Measurements from ENCODE around the gene PHF24. TPM values are rescaled to one million over a fixed set of nuclear protein-coding genes. Genes with fewer than 3 reads are reported as not detected.

The PHF24 gene
- total RNA-seq, 1 donor from 2014 or later = not detected

- no peak for TF ChIP-seq CTCF (IDR thresholded peaks at IDR 0.05)
- H3K4me1 ChIP-seq = peaks cover 3 to 5% of the 10 kb centered on the region in 2 donors
- no peaks in the 10 kb centered on the region for H3K36me3 ChIP-seq
- H3K27ac ChIP-seq = no peak overlapping the region
- H3K4me3 ChIP-seq = no peak overlapping the region
- H3K9me3 ChIP-seq = no peaks in the 10 kb centered on the region
- intact Hi-C loops (cut with DNase I) = no loop called here
- DNase-seq (ENCODE audit: low spot score in 2 of 2) = no peak
- H3K27me3 ChIP-seq = no peaks in the 10 kb centered on the region
Measured at GRCh38 chr9:34962546-34962945, 4.5 kb downstream of the PHF24 start.

- no peak for TF ChIP-seq CTCF (IDR thresholded peaks at IDR 0.05)
- H3K9me3 ChIP-seq = no peaks in the 10 kb centered on the region
- DNase-seq (ENCODE audit: low spot score in 2 of 2) = no peak
- peaks cover 0 to under 1% of the 10 kb centered on the region in 2 donors for H3K4me1 ChIP-seq
- intact Hi-C loops (cut with DNase I) = no loop called here
- H3K36me3 ChIP-seq = no peaks in the 10 kb centered on the region
- no peaks in the 10 kb centered on the region for H3K27me3 ChIP-seq
- H3K27ac ChIP-seq = no peak overlapping the region
- H3K4me3 ChIP-seq = no peak overlapping the region
Measured at GRCh38 chr9:34963552-34963951, 5.5 kb downstream of the PHF24 start.

GRCh38 chr9:34964458-34964857 is 6.4 kb downstream of the PHF24 start:
- Histone ChIP-seq H3K27me3 (no peaks in the 10 kb centered on the region), H3K27ac (no peak overlapping the region), H3K9me3 (no peaks in the 10 kb centered on the region), H3K36me3 (no peaks in the 10 kb centered on the region), H3K4me3 (no peak overlapping the region), H3K4me1 (no peaks in the 10 kb centered on the region)
- intact Hi-C loops (cut with DNase I) = no loop called here
- no peak for TF ChIP-seq CTCF (IDR thresholded peaks at IDR 0.05)
- no peak for DNase-seq (ENCODE audit: low spot score in 2 of 2)

GRCh38 chr9:34971146-34971811 is 13.2 kb downstream of the PHF24 start:
- intact Hi-C loops (cut with DNase I) = no loop called here
- Histone ChIP-seq H3K36me3 (no peaks in the 10 kb centered on the region), H3K4me1 (no peaks in the 10 kb centered on the region), H3K27me3 (no peaks in the 10 kb centered on the region), H3K27ac (no peak overlapping the region), H3K9me3 (no peaks in the 10 kb centered on the region), H3K4me3 (no peak overlapping the region)
- no peak for TF ChIP-seq CTCF (IDR thresholded peaks at IDR 0.05)
- DNase-seq (ENCODE audit: low spot score in 2 of 2) = no peak

- intact Hi-C loops (cut with DNase I) = no loop called here
- Histone ChIP-seq H3K4me3 (no peak overlapping the region), H3K27ac (no peak overlapping the region), H3K9me3 (no peaks in the 10 kb centered on the region), H3K36me3 (no peaks in the 10 kb centered on the region), H3K4me1 (no peaks in the 10 kb centered on the region), H3K27me3 (no peaks in the 10 kb centered on the region)
- DNase-seq (ENCODE audit: low spot score in 2 of 2) = no peak
- TF ChIP-seq CTCF (IDR thresholded peaks at IDR 0.05) = no peak
Measured at GRCh38 chr9:34974664-34975063, 16.6 kb downstream of the PHF24 start.

- Histone ChIP-seq H3K27me3 (no peaks in the 10 kb centered on the region), H3K9me3 (no peaks in the 10 kb centered on the region), H3K36me3 (no peaks in the 10 kb centered on the region), H3K27ac (no peak overlapping the region), H3K4me1 (peaks cover 0 to 3% of the 10 kb centered on the region in 2 donors), H3K4me3 (no peak overlapping the region)
- intact Hi-C loops (cut with DNase I) = no loop called here
- DNase-seq (ENCODE audit: low spot score in 2 of 2) = no peak
- TF ChIP-seq CTCF (IDR thresholded peaks at IDR 0.05) = no peak
Measured at GRCh38 chr9:34976441-34976840, 18.4 kb downstream of the PHF24 start.

Measured in ascending aorta (tissue), 2 donors.